Upper lobe of left lung (tissue), 4 donors: ENCODE measurements around the gene TTC21B.

Source experiments
- CTCF ChIP-seq, 6 experiments: fragments of 450-650 bp in 4 of 6; fragments of 200-600 bp in 2 of 6; sonication (generic) in 2 of 6; IDR thresholded peaks; one replicate each; pipeline ENCODE4 v1.5.1; 2016 to 2019; ENCODE audit warnings: antibody characterized with exemption in 6 of 6
- POLR2A ChIP-seq, 4 donors: fragments of 450-650 bp; IDR thresholded peaks; one replicate each; pipeline ENCODE4 v1.5.1; 2016 to 2017; ENCODE audit warnings: antibody characterized with exemption in 4 of 4, mild to moderate bottlenecking in 2 of 4

GRCh38 chr2:165905854-165906253 lies 47.7 kb downstream of the TTC21B start:
- no peak for TF ChIP-seq POLR2A (IDR thresholded peaks at IDR 0.05)
- TF ChIP-seq CTCF (IDR thresholded peaks at IDR 0.05): no peak
